Measurements from ENCODE around the gene TMEM178B.

- no peak for TF ChIP-seq CTCF (IDR thresholded peaks at IDR 0.05)
- no peak for TF ChIP-seq EP300 (IDR thresholded peaks at IDR 0.05)
Measured at GRCh38 chr7:141039376-141039775, 34.5 kb upstream of the TMEM178B start.

Data from ovary (tissue), 3 donors.